Esophagus (tissue), 2 donors: ENCODE measurements around the gene MUS81. TPM values are rescaled to one million over a fixed set of nuclear protein-coding genes. Genes with fewer than 3 reads are reported as not detected.
"Not testable (repeated sequence)": the region's sequence is repeated elsewhere in the genome, so short reads cannot be mapped to it uniquely, and the experiment has no call there.

Experiments used
- H3K27ac ChIP-seq, 2 donors: one replicate each; pipeline ENCODE4 v1.5.1; 2013; ENCODE audit warnings: low read depth in 2 of 2, mild to moderate bottlenecking in 2 of 2, inconsistent platforms in 1 of 2, low read length in 1 of 2, moderate library complexity in 1 of 2
- H3K27me3 ChIP-seq, 2 donors: one replicate each; pipeline ENCODE4 v1.6.1; 2013; ENCODE audit warnings: low read length in 2 of 2, control low read depth in 1 of 2, mild to moderate bottlenecking in 1 of 2; ENCODE audit not compliant: insufficient read depth in 2 of 2, control insufficient read depth in 1 of 2
- H3K36me3 ChIP-seq, 2 donors: one replicate each; pipeline ENCODE4 v1.6.1; 2013; ENCODE audit warnings: low read length in 1 of 2; ENCODE audit not compliant: control insufficient read depth in 2 of 2, insufficient read depth in 2 of 2
- H3K4me1 ChIP-seq, 2 donors: one replicate each; pipeline ENCODE4 v1.6.1; 2013; ENCODE audit warnings: low read length in 1 of 2; ENCODE audit not compliant: control insufficient read depth in 2 of 2, insufficient read depth in 2 of 2
- H3K4me3 ChIP-seq, 2 donors: one replicate each; pipeline ENCODE4 v1.5.1; 2013; ENCODE audit warnings: low read length in 2 of 2, mild to moderate bottlenecking in 2 of 2, low read depth in 1 of 2, moderate library complexity in 1 of 2
- H3K9me3 ChIP-seq, 2 donors: one replicate each; pipeline ENCODE4 v1.6.1; 2013; ENCODE audit warnings: mild to moderate bottlenecking in 2 of 2, low read depth in 1 of 2, low read length in 1 of 2, moderate library complexity in 1 of 2; ENCODE audit not compliant: control insufficient read depth in 2 of 2, insufficient read depth in 1 of 2
- WGBS, 2 donors: extraction: QIAGEN DNeasy Blood & Tissue Kit; methylation state at CpG; one replicate each; pipeline ENCODE4 v1.1.7; 2013; 5-methylcytosine and 5-hydroxymethylcytosine counted together
- polyA plus RNA-seq, 2 donors: library from polyadenylated mRNA; stranded (reverse); fragments of 200-250 nt; gene quantifications; one replicate each; pipeline ENCODE4 v1.2.3, GENCODE V29; 2013
- donor health status: healthy with polysubstance abuse.
- donor health status: Bipolar disorder and iron deficiency.

MUS81 gene
- polyA plus RNA-seq, 2 donors: 32.1 to 48.0 TPM

GRCh38 chr11:65822776-65823528 is 37.3 kb upstream of the MUS81 start:
- no peaks in the 10 kb centered on the region for H3K4me1 ChIP-seq
- no peak overlapping the region for H3K4me3 ChIP-seq
- WGBS, 2 donors: 67 to 78% methylated on average over 15 of the region's 15 CpGs
- no peaks in the 10 kb centered on the region for H3K36me3 ChIP-seq
- no peaks in the 10 kb centered on the region for H3K9me3 ChIP-seq
- H3K27ac ChIP-seq: no peak overlapping the region
- no peaks in the 10 kb centered on the region for H3K27me3 ChIP-seq

DNA sequence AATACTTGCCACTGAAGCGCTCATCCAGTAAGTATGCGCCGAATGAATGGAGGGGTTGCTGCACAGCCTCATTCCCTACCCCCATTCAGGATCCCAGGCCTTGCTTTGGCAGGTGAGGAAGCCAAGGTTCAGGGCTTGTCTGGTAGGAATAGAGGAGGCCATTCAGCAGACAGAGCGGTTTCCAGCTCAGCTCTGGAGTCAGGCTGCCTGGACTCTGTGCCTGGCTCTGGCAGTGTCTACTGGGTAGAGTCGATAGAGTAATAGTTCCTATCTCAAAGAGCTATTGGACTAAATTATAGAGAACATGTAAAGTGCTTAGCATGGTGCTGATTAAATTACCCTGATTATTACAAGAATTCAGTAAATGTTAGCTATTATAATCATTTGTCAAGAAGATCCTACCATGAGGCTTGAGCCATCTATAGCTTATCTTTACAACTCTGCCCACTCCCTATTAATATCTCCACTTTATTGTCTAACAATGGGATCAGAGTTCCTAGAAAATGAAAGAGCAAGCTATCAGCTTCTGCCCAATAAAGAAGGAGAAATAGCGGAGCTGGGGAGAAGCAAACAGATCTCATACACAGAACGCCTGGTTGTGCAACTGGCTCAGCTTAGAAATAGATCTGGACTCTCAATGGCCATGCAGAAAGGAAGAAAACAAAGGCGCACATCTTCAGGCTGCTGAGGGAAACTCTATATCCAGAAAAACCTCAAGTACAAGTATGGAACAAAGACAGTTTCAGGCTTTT is 33.1 kb upstream of the MUS81 start:
- Histone ChIP-seq H3K9me3 (no peaks in the 10 kb centered on the region), H3K27ac (no peak overlapping the region), H3K27me3 (no peaks in the 10 kb centered on the region), H3K4me1 (no peaks in the 10 kb centered on the region), H3K36me3 (no peaks in the 10 kb centered on the region), H3K4me3 (no peak overlapping the region)
- 74 to 86% methylated on average over 8 of the region's 8 CpGs for WGBS, 2 donors

DNA sequence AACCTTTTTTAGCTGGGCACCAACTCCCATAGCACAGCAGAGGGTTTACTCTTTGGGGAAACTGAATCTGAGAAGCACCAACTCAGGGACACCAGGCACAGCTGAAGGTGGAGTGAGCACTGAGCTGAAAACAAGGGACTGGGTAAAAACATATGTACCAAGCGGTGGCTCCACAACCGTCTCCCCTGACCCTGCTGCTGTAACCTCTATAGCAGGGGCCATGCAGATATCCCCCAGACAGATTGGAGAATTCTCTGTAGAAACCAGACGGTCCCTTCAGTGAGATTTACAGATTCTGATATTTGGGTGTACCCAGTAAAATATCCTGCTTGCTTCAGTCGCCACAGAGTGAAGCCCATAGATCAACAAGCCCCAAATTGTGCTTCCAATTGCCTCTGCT is 30.8 kb upstream of the MUS81 start:
- no peaks in the 10 kb centered on the region for H3K9me3 ChIP-seq
- no peaks in the 10 kb centered on the region for H3K36me3 ChIP-seq
- H3K27ac ChIP-seq: no peak overlapping the region
- no peak overlapping the region for H3K4me3 ChIP-seq
- H3K4me1 ChIP-seq: peaks cover 0 to 10% of the 10 kb centered on the region in 2 donors
- H3K27me3 ChIP-seq: no peaks in the 10 kb centered on the region
- 74% methylated on average over 4 of the region's 4 CpGs for WGBS, 2 donors

GRCh38 chr11:65832231-65832630 is 28.0 kb upstream of the MUS81 start:
- H3K36me3 ChIP-seq, H3K27ac ChIP-seq, H3K27me3 ChIP-seq, H3K9me3 ChIP-seq, H3K4me3 ChIP-seq: not testable (repeated sequence)
- peaks cover 0 to 12% of the 10 kb centered on the region in 2 donors for H3K4me1 ChIP-seq

DNA sequence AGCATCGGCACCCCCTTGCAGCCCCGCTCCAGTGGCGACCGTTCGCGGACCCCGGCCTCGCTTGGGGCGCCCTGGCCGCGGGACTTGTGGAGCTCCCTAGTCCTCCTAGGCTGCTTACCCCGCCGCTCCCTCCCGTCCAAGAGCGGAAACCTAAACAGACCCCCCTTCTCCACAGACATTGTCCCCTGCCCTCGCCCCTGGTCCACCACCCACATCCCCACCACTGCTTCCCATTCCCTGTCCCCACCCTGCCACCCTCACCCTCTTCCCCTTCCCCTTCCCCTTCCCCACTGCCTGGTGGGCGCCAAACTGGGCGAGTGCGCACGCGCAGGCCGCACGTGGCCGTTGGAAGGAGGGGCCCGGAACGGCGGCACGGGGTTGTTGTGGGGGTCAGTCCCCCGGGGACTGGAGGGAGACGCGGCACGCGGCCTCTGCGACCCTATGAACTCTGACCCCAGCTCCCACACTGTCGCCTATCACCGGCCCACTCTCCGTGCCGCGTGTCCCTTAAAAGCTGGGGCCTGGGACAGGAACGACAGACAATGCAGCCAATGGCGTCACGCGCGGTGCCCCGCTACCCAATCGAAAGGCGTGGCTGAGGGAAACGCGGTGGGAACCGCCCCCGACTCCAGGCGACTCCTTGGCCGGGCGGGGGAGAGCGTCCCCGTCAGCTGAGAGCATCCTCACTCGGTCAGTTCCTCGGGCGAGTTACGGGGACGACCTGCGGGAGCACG is 26.8 kb upstream of the MUS81 start, which contains the start of gene SNX32:
Gene SNX32 (plus strand): TSS at position 667 of the 734 bp plus-strand sequence. CDS start 103 bp downstream, outside the sequence.
- Histone ChIP-seq H3K4me3 (peak within 1 kb of the TSS; percentile 52 to 53), H3K27ac (peak within 1 kb of the TSS in 1 of 2 donors; percentile 16), H3K4me1 (peaks cover 0 to 12% of the 10 kb centered on the region in 2 donors), H3K36me3 (no peaks in the 10 kb centered on the region), H3K9me3 (no peaks in the 10 kb centered on the region), H3K27me3 (no peaks in the 10 kb centered on the region)
- 0 to 1% methylated on average over 63 of the region's 63 CpGs for WGBS, 2 donors

- Histone ChIP-seq H3K4me3 (peak overlapping the region; percentile 52 to 53), H3K27ac (no peak overlapping the region), H3K36me3 (no peaks in the 10 kb centered on the region), H3K4me1 (peaks cover 0 to 12% of the 10 kb centered on the region in 2 donors), H3K9me3 (no peaks in the 10 kb centered on the region), H3K27me3 (no peaks in the 10 kb centered on the region)
- WGBS, 2 donors: 22 to 33% methylated on average over 6 of the region's 6 CpGs
Observed at GRCh38 chr11:65834202-65834601, 26.0 kb upstream of the MUS81 start.

DNA sequence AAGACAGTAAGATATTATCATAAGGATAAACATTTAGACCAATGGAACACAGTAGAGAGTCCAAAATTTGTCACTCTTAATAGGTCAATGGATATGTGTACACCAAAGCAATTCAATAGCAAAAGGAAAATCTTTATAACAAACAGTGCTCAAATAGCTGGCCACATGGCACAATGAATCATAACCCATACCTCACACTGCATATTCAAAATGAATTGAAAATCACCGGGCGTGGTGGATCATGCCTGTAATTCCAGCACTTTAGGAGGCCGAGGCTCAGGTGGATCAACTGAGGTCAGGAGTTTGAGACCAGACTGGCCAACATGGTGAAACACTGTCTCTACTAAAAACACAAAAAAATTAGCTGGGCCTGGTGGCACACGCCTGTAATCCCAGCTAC is 18.1 kb upstream of the MUS81 start:
- H3K27me3 ChIP-seq: no peaks in the 10 kb centered on the region
- no peaks in the 10 kb centered on the region for H3K4me1 ChIP-seq
- H3K9me3 ChIP-seq: no peaks in the 10 kb centered on the region
- no peaks in the 10 kb centered on the region for H3K36me3 ChIP-seq
- no peak overlapping the region for H3K4me3 ChIP-seq
- H3K27ac ChIP-seq: no peak overlapping the region
- WGBS, 2 donors: 75 to 85% methylated on average over 4 of the region's 4 CpGs

DNA sequence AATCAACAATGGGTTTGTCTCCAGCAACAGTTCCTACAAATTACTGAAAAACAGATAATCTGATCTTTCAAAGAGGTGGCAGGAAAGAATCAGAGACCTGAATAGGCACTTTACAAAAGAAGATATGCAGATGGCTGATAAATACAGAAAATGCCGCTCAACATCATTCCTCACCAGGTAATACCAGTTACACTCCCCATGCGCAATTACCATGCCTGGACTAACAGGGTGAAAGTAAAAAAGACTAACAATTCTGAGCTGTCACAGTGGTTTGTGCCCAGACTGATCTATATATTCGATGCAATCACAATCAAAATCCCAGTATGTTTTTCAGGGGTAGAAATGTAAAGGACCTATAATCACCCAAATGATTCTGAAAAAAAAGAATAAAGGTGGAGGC is 16.4 kb upstream of the MUS81 start:
- Histone ChIP-seq H3K27ac (no peak overlapping the region), H3K9me3 (no peaks in the 10 kb centered on the region), H3K36me3 (no peaks in the 10 kb centered on the region), H3K4me3 (no peak overlapping the region), H3K27me3 (no peaks in the 10 kb centered on the region), H3K4me1 (no peaks in the 10 kb centered on the region)
- 88 to 92% methylated on average over 3 of the region's 3 CpGs for WGBS, 2 donors

DNA sequence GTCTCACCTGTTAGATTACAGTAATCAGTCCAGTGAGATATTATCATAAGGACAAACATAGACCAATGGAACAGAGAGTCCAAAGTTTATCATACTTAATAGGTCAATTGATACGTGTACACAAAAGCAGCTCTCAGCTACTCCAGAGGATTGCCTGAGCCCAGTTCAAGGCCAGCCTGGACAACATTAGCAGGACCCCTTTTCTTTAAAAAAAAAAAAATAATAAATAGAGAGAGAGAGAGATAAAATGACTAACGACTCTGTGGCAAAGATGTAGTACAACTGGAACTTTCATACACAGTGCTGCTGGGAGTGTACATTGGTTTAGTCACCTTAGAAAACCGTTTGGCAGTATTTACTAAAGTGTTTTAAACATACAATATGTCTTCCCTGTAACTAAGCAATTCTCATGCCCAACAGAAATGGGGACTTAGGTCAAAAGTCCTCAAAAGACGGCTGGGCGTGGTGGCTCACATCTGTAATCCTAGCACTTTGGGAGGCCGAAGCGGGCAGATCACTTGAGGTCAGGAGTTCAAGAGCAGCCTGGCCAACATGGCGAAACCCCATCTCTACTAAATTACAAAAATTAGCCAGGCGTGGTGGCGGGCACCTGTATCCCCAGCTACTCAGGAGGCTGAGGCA is 15.9 kb upstream of the MUS81 start:
- H3K27me3 ChIP-seq: no peaks in the 10 kb centered on the region
- no peak overlapping the region for H3K27ac ChIP-seq
- no peaks in the 10 kb centered on the region for H3K4me1 ChIP-seq
- WGBS, 2 donors: 79 to 80% methylated on average over 10 of the region's 10 CpGs
- no peaks in the 10 kb centered on the region for H3K36me3 ChIP-seq
- H3K9me3 ChIP-seq: no peaks in the 10 kb centered on the region
- no peak overlapping the region for H3K4me3 ChIP-seq
